Non-pigmented ciliary epithelial cell (primary cell): ENCODE results near the gene MRNIP.
"Not testable (repeated sequence)": the region's sequence is repeated elsewhere in the genome, so short reads cannot be mapped to it uniquely, and the experiment has no call there.

Experiments used
- DNase-seq: peaks from one replicate; pipeline ENCODE4 v3.0.0-alpha.2; 2010; ENCODE audit warnings: low read depth

MRNIP gene

DNA sequence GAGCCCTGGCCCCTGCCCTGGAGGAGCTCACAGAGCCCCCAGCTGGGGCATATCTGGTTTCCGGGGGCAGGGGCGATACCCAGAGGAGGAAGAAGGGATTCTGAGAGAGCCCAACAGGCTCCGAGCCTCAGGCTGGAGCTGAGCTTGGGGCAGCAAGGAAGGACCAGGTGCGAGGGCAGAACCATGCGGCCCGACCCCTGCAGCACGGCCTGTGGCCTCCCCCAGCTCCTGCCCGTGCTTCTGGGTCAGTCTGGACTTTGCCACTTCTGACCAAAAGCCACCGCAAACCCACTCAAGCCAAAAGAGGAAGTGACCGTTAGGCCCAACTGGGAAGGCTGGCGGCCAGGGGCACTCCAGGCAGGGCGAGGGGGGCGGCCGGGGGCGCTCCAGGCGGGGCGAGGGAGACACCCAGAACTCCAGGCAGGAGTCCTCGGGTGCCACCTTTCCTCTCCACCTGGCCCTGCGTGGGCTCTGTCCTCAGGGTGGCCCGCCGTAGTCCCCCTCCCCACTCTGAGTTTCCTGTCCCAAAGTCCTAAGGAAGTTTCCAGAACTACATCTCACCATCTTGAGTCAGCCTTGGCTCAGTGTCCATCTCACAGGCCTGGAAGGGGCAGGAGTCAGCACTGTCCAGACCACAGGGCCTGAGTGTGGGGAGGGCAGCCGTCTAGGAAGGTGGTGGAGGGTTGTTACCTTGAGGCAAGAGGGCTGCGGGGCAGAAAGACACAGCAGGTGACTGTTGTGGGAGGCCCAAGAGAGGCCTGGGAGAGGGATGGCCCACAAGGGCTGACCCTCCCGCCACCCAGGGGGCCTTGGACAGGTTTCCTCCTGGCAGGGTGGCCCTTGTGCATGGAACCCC lies 65.8 kb downstream of the MRNIP start:
- DNase-seq, result no peak

DNA sequence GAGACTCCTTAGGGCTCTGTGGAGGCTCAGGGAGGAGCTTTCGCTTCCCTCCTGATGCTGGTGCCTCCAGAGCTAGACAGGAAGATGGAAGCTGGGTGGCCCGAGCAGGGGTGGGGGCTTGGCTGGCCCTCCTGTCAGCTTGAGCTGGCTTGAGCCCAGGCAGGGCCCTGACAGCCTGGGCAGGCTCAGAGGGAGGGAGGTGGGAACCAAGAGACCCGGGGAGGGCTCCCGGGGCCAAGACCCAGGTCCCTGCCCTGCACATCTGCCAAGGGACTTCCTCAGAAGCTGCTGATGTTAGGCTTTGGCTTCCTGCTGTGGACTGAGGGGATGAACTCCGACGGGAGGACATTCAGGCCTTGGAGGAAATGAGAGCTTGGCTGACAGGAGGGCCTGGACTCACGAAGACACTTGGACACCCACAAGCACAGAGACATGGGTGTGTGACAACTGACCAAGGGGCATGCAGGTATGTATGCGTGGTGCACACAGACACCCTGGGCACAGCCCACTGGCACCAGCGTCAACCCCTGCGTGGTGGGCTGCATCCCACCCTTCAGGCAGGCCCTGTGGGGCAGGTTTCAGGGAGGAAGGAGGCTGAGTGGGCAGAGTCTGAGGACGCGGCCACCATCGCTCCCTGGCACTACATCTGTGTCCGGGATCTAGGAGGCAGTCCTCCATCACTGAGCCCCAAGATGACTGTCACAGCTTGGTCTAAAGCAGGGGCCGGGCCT lies 66.6 kb downstream of the MRNIP start:
- no peak for DNase-seq

DNA sequence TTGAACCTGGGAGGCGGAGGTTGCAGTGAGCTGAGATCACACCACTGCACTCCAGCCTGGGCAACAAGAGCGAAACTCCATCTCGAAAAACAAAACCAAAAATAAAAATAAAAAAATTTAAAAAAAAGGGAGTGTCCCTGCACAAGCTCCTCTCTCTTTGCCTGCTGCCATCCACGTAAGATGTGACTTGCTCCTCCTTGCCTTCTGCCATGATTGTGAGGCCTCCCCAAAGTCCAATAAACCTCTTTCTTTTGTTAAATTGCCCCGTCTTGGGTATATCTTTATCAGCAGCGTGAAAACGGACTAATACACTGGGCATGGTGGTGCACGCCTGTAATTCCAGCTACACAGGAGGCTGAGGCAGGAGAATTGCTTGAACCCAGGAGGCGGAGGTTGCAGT lies 69.3 kb downstream of the MRNIP start:
- DNase-seq, result not testable (repeated sequence)

DNA sequence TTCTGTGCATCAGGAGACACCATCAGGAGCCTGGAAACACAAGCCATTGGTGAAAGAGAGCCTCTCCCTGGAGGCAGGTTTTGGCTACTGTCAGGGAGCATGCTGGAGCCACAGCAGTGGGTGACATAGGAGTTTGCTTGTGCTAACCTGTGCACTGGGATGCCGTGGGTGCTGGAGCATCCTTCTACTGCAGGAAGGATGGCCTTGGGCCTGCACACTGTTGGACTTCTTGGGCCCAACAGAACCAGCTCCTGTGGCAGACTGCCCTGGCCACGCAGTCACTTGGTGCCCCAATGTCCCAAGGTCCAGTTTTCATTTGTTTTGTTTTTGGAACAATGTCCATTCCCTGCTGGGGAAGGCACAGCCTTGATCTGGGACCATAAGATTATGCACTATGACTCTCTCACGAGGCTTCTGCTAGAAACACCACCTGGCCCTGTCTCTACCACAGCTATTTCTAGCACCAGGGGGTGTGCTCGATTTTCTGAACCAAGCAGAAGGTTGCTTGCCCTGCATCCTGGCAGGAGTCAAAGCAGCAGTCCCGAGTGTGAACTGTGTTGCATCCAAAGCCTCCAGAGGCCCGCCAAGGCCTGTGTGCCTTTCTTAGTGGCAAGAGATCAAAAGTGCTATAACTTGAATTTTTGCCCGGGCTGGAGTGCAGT lies 70.3 kb downstream of the MRNIP start:
- no peak for DNase-seq
